Thyroid gland (tissue), 4 donors: ENCODE data around the gene DGUOK.

Experiments
- POLR2A ChIP-seq, 2 donors: fragments of 450-650 bp; IDR thresholded peaks; one replicate each; pipeline ENCODE4 v1.6.1; 2017; ENCODE audit warnings: antibody characterized with exemption in 2 of 2, mild to moderate bottlenecking in 2 of 2, moderate library complexity in 1 of 2
- TF ChIP-seq, protein P1 (sequence below), 6 experiments: fragments of 200-600 bp in 3 of 6; fragments of 450-650 bp in 3 of 6; sonication (generic) in 3 of 6; IDR thresholded peaks; one replicate each; pipeline ENCODE4 v1.5.1; 2016 to 2019; ENCODE audit warnings: antibody characterized with exemption in 6 of 6, mild to moderate bottlenecking in 2 of 6, inconsistent platforms in 1 of 6, moderate library complexity in 1 of 6

DNA sequence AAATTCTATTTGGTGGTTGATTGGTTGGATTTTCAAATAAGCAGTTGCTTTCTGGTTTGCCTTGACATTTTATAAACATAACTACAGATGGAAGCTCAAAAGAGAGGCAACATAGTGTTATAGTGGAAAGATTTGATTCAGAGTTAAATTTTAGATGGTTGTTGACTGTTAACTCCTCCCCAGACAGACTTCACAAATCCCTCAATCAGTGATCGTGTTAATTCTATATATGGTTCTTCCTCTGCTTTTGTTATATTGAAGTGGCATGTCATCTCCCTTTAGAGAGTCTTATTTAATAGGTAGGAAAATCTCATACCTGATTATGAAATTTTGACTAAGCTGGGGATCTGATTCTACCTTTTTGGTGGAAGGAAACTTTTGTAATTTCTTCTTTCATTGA is 19.5 kb downstream of the DGUOK start:
- TF ChIP-seq, protein P1, sequence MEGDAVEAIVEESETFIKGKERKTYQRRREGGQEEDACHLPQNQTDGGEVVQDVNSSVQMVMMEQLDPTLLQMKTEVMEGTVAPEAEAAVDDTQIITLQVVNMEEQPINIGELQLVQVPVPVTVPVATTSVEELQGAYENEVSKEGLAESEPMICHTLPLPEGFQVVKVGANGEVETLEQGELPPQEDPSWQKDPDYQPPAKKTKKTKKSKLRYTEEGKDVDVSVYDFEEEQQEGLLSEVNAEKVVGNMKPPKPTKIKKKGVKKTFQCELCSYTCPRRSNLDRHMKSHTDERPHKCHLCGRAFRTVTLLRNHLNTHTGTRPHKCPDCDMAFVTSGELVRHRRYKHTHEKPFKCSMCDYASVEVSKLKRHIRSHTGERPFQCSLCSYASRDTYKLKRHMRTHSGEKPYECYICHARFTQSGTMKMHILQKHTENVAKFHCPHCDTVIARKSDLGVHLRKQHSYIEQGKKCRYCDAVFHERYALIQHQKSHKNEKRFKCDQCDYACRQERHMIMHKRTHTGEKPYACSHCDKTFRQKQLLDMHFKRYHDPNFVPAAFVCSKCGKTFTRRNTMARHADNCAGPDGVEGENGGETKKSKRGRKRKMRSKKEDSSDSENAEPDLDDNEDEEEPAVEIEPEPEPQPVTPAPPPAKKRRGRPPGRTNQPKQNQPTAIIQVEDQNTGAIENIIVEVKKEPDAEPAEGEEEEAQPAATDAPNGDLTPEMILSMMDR (IDR thresholded peaks at IDR 0.05) = no peak
- no peak for TF ChIP-seq POLR2A (IDR thresholded peaks at IDR 0.05)
